Activated naive CD4-positive, alpha-beta T cell treated with anti-CD3 and anti-CD28 coated beads, Interleukin-2, amount 10 ng/mL, durations not matched to agents 7 days and 5 days (primary cell): ENCODE measurements around the gene POLDIP3.
A peak's percentile ranks its signal among the peaks of the same experiment; 100 is the strongest.
"Not testable (repeated sequence)": the region's sequence is repeated elsewhere in the genome, so short reads cannot be mapped to it uniquely, and the experiment has no call there.

ENCODE experiments used
- CTCF ChIA-PET: fragments of 350-600 bp; sonication (Branson Sonifier 250); formaldehyde crosslinking; loops from one replicate; lab custom pipeline; 2021; ENCODE audit warnings: antibody characterized with exemption; lab: Charles Lee
- DNase-seq: peaks from one replicate; pipeline ENCODE4 v3.0.0-alpha.2; 2020
- H3K27ac Mint-ChIP-seq: one replicate; pipeline ENCODE4 v1.8.0; 2021; ENCODE audit warnings: mild to moderate bottlenecking, moderate library complexity, mixed read lengths
- H3K27me3 Mint-ChIP-seq: one replicate; pipeline ENCODE4 v1.8.0; 2021; ENCODE audit warnings: mild to moderate bottlenecking, mixed read lengths
- H3K36me3 Mint-ChIP-seq: one replicate; pipeline ENCODE4 v1.8.0; 2021; ENCODE audit warnings: mixed read lengths
- H3K4me1 Mint-ChIP-seq: one replicate; pipeline ENCODE4 v1.8.0; 2021; ENCODE audit warnings: mixed read lengths
- H3K4me3 Mint-ChIP-seq: one replicate; pipeline ENCODE4 v1.8.0; 2021; ENCODE audit warnings: mild to moderate bottlenecking, moderate library complexity, mixed read lengths
- H3K9me3 Mint-ChIP-seq: one replicate; pipeline ENCODE4 v1.8.0; 2021; ENCODE audit warnings: mixed read lengths

The POLDIP3 gene

DNA sequence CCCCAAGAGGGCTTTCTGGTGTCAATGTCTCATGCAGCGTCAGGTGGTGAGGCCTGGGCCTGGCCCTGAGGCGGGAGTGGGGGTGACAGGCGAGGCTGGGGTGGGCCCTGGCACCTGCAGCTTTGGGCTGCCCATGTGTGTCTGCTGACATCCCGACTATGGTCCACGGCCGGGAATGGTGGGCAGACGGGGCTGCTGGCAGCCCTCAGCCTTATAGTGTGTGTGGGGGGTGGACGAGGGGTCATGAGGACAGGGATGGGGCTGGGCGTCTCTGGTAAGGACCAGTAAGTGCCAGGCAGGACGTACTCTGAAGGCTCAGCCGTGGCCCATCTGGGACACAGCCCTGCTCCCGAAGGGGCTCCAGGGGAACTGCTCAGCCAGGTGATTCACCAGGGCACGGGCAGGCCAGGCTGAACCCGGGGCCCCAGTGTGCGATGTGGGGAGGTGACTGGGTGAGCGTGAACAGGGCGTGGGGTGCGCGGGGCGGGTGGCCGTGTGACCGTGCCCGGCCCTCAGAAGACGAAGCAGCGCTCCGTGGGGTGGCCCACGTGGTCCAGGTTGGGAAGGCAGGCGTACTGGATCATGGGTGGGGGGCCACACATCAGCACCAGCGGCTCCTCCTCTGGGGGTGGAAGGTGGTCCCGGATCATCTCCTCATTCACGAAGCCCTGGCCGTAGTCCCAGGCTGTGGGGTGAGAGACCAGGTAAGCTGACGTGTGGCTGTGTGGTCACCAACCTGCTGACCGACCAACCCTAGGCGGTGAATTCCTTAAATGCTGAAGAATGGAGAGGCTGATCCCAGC, 4.8 kb upstream of the POLDIP3 start:
- H3K4me1 Mint-ChIP-seq = peaks cover 26% of the 10 kb centered on the region
- H3K4me3 Mint-ChIP-seq = no peak overlapping the region
- CTCF ChIA-PET = no interaction called here
- H3K27me3 Mint-ChIP-seq = peaks cover 4% of the 10 kb centered on the region
- H3K27ac Mint-ChIP-seq = no peak overlapping the region
- no peaks in the 10 kb centered on the region for H3K9me3 Mint-ChIP-seq
- H3K36me3 Mint-ChIP-seq = peaks cover 6% of the 10 kb centered on the region
- DNase-seq = no peak

DNA sequence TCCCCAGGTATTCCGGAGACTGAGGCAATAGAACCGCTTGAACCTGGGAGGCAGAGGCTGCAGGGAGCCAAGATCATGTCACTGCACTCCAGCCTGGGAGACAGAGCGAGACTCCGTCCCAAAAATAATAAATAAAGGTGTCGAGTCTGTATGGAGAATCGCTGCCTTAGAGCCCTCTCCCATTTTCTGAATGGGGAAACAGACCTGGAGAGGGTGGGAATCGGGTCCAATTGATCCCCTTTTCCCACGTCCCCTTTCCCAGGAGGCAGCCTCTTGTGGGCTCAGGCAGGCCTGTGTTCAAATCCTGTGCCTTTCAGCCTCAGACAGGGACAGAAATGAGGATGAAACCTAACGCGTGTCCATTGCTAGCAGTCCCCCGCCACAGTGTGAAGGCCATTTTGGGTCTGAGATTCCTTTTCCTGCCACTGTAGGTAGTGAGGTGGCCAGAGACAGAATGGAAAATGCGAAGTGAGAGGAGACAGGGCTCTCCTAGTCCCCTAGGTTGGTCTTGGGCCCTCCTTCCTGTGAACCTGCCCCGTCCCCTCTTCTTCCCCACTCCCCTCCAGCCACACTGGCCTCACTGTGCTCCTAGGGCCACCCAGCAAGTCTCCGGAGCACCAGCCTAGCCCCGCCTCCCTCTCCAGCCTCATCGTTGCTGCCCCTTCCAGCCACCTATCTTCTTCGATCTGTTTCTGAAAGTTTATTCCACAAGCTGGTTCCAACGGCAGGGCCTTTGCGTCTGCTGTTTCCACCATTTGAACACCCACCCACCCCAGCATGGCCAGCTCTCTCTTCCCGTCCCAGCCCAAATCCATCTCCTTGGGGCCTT, 2.7 kb upstream of the POLDIP3 start:
- no peak overlapping the region for H3K4me3 Mint-ChIP-seq
- peak overlapping the region; percentile 100 for H3K27ac Mint-ChIP-seq
- CTCF ChIA-PET = interaction anchor here (1.2 kb wide), 1 partner anchor 9 kb away, joined by 3 read pairs; no protein-coding TSS in a partner anchor
- H3K27me3 Mint-ChIP-seq = peaks cover 4% of the 10 kb centered on the region
- peaks cover 16% of the 10 kb centered on the region for H3K36me3 Mint-ChIP-seq
- H3K9me3 Mint-ChIP-seq = no peaks in the 10 kb centered on the region
- peaks cover 42% of the 10 kb centered on the region for H3K4me1 Mint-ChIP-seq
- no peak for DNase-seq

GRCh38 chr22:42615860-42616175, 1.1 kb upstream of the POLDIP3 start:
- DNase-seq, H3K9me3 Mint-ChIP-seq, CTCF ChIA-PET, H3K27me3 Mint-ChIP-seq: not testable (repeated sequence)
- Mint-ChIP-seq H3K27ac (peak overlapping the region; percentile 100), H3K4me1 (peaks cover 51% of the 10 kb centered on the region), H3K4me3 (peak overlapping the region; percentile 94), H3K36me3 (peaks cover 22% of the 10 kb centered on the region)

DNA sequence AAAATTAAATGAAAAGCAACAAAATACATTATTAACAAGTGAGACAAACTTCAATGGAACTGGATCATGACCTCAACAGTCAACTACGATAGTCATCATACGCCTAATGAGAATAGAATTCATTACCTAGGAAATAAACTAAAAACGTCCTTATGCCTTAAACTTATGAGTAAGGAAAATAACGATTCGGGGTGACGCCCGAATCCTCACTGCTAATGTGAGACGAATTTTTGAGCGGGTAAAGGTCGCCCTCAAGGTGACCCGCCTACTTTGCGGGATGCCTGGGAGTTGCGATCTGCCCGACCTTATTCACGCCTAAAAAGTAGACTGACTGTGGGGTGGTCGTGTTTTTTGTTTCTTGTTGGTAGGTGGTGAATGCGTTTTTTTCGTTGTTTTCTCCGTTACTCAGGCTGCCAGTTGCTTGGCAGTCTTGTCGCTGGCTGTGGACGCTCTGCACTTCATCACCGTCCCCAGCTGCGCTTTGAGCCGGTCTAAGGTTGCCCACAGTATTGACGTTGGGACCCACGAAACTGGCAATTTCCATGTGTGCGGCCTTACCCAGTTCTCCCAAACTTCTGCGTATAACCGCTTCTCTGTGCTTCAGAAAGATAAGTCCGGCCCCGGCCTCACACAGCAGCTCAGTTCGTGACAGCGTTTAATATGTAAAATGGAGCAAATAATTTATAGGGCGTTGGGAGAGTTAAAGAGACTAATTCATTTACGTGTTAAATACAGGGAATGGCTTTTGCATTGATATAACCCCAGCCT, 593 bp upstream of the POLDIP3 start:
- Mint-ChIP-seq H3K36me3 (peaks cover 23% of the 10 kb centered on the region), H3K9me3 (no peaks in the 10 kb centered on the region), H3K4me1 (peaks cover 56% of the 10 kb centered on the region), H3K27me3 (peaks cover 4% of the 10 kb centered on the region), H3K27ac (peak overlapping the region; percentile 100), H3K4me3 (peak overlapping the region; percentile 94)
- peak; percentile 92 for DNase-seq
- CTCF ChIA-PET = no interaction called here

DNA sequence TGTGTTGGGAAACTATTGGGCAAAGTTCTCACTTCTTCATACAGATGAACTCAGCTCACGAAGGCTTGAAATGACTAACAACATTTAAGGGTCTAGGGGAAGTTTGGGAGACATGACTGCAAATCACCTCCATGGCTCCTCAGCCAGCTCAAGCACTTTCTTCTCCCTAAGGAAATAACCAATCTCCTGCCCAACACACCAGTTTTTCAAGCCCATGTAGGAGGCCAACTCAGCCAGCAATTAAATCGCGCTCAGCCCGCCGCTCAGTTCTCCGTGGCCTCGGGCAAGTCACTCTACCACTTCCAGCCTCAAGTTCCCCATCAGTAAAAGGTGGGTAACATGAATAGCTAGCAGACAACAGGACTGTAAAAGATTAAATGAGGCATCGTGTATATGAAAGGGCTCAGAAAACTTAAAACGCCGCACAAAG, 796 bp downstream of the POLDIP3 start:
- H3K9me3 Mint-ChIP-seq = no peaks in the 10 kb centered on the region
- peaks cover 26% of the 10 kb centered on the region for H3K36me3 Mint-ChIP-seq
- H3K27ac Mint-ChIP-seq = peak overlapping the region; percentile 92
- CTCF ChIA-PET = interaction anchor here (1.4 kb wide), 1 partner anchor 170 kb away, joined by 4 read pairs; no protein-coding TSS in a partner anchor
- peaks cover 4% of the 10 kb centered on the region for H3K27me3 Mint-ChIP-seq
- peak overlapping the region; percentile 85 for H3K4me3 Mint-ChIP-seq
- H3K4me1 Mint-ChIP-seq = peaks cover 63% of the 10 kb centered on the region
- no peak for DNase-seq

DNA sequence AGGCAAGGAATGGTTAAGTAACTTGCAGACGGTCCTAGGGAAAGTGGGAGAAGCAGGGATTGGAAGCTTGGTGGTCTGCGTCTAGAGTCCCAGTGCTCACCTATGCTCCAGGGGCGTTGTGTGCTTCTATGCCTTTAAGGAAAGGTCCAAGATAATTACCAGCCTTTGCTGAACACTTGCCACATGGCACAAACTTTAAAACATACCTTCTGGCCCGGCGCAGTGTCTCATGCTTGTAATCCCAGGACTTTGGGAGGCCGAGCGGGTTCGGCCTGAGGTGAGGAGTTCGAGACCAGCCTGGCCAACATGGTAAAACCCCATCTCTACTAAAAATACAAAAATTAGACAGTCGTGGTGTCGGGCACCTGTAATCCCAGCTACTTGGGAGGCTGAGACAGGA, 2.3 kb downstream of the POLDIP3 start:
- peak overlapping the region; percentile 92 for H3K27ac Mint-ChIP-seq
- CTCF ChIA-PET = no interaction called here
- DNase-seq = no peak
- no peaks in the 10 kb centered on the region for H3K9me3 Mint-ChIP-seq
- peak overlapping the region; percentile 85 for H3K4me3 Mint-ChIP-seq
- peaks cover 28% of the 10 kb centered on the region for H3K36me3 Mint-ChIP-seq
- peaks cover 60% of the 10 kb centered on the region for H3K4me1 Mint-ChIP-seq
- H3K27me3 Mint-ChIP-seq = peaks cover 4% of the 10 kb centered on the region

GRCh38 chr22:42611051-42611450, 3.6 kb downstream of the POLDIP3 start:
- H3K4me1 Mint-ChIP-seq = peaks cover 53% of the 10 kb centered on the region
- peaks cover 31% of the 10 kb centered on the region for H3K36me3 Mint-ChIP-seq
- DNase-seq = no peak
- no peaks in the 10 kb centered on the region for H3K9me3 Mint-ChIP-seq
- H3K27ac Mint-ChIP-seq = no peak overlapping the region
- H3K4me3 Mint-ChIP-seq = no peak overlapping the region
- peaks cover 4% of the 10 kb centered on the region for H3K27me3 Mint-ChIP-seq
- CTCF ChIA-PET = interaction anchor here (0.7 to 1.2 kb wide), 2 partner anchors 15 to 116 kb away, joined by 3 read pairs; no protein-coding TSS in a partner anchor

DNA sequence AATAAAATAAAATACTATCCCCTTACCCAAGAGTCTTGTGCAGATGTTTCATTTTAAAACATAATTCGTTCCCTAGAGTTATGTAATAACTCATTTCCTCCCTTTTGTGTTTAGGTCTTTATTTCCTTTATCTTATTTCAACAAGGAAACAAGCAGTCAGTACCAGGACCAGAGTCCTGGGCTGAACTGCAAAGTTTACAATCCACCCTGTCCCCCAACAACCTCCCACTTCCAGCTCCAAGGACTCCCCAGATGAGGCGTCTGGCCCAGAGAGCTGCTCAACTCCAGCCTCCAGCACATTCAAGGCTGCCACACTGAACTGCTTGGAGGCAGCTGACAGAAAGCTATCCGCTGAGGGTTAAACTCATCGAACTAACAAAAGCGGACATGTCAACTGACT, 4.5 kb downstream of the POLDIP3 start:
- Mint-ChIP-seq H3K36me3 (peaks cover 36% of the 10 kb centered on the region), H3K27me3 (peaks cover 4% of the 10 kb centered on the region), H3K27ac (peak overlapping the region; percentile 76), H3K9me3 (no peaks in the 10 kb centered on the region), H3K4me1 (peaks cover 45% of the 10 kb centered on the region), H3K4me3 (no peak overlapping the region)
- CTCF ChIA-PET = no interaction called here
- no peak for DNase-seq

GRCh38 chr22:42608823-42609361, 5.8 kb downstream of the POLDIP3 start:
- H3K36me3 Mint-ChIP-seq = peaks cover 36% of the 10 kb centered on the region
- no peaks in the 10 kb centered on the region for H3K27me3 Mint-ChIP-seq
- H3K4me1 Mint-ChIP-seq = peaks cover 42% of the 10 kb centered on the region
- CTCF ChIA-PET = interaction anchor here (0.6 kb wide), 1 partner anchor 411 kb away, joined by 3 read pairs; no protein-coding TSS in a partner anchor
- no peak overlapping the region for H3K4me3 Mint-ChIP-seq
- no peaks in the 10 kb centered on the region for H3K9me3 Mint-ChIP-seq
- no peak for DNase-seq
- H3K27ac Mint-ChIP-seq = no peak overlapping the region

- H3K9me3 Mint-ChIP-seq = no peaks in the 10 kb centered on the region
- H3K36me3 Mint-ChIP-seq = peaks cover 36% of the 10 kb centered on the region
- no peak overlapping the region for H3K27ac Mint-ChIP-seq
- H3K4me3 Mint-ChIP-seq = no peak overlapping the region
- H3K4me1 Mint-ChIP-seq = peaks cover 39% of the 10 kb centered on the region
- H3K27me3 Mint-ChIP-seq = no peaks in the 10 kb centered on the region
- CTCF ChIA-PET = interaction anchor here (0.6 kb wide), 1 partner anchor 410 kb away, joined by 3 read pairs; no protein-coding TSS in a partner anchor
- DNase-seq = no peak
Measured at GRCh38 chr22:42608136-42608822, 6.4 kb downstream of the POLDIP3 start.

- not testable (repeated sequence) for H3K9me3 Mint-ChIP-seq, H3K27me3 Mint-ChIP-seq, DNase-seq, H3K27ac Mint-ChIP-seq, H3K4me3 Mint-ChIP-seq
- Mint-ChIP-seq H3K36me3 (peaks cover 35% of the 10 kb centered on the region), H3K4me1 (peaks cover 33% of the 10 kb centered on the region)
- CTCF ChIA-PET = interaction anchor here (1.4 kb wide), 1 partner anchor 15 kb away, joined by 3 read pairs; no protein-coding TSS in a partner anchor
Measured at GRCh38 chr22:42607641-42608040, 7.0 kb downstream of the POLDIP3 start.

- Mint-ChIP-seq H3K27ac (no peak overlapping the region), H3K27me3 (no peaks in the 10 kb centered on the region), H3K9me3 (no peaks in the 10 kb centered on the region), H3K4me1 (peaks cover 7% of the 10 kb centered on the region), H3K36me3 (peaks cover 38% of the 10 kb centered on the region), H3K4me3 (no peak overlapping the region)
- DNase-seq = no peak
- CTCF ChIA-PET = no interaction called here
Measured at GRCh38 chr22:42604403-42604802, 10.3 kb downstream of the POLDIP3 start.

DNA sequence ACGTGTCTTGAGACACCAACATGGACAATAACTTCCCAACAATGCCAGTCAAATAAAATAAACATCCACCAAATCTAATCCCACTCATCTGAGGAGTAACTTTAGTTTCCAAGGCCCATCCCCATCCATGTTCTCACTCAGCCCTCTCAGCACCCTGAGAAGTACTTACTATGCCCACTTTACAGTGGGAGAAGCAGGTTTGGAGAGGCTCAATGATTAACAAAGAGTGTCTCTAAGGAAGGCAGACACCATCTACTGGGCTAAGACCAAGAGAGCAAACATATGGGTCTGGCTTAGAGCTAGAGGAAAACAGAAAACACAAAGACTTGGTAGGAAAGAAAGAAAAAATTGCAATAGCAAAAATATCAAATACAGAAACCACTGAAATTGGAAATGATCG, 11.3 kb downstream of the POLDIP3 start:
- no peak for DNase-seq
- H3K27ac Mint-ChIP-seq = peak overlapping the region; percentile 25
- H3K36me3 Mint-ChIP-seq = peaks cover 40% of the 10 kb centered on the region
- H3K4me3 Mint-ChIP-seq = no peak overlapping the region
- no peaks in the 10 kb centered on the region for H3K9me3 Mint-ChIP-seq
- CTCF ChIA-PET = no interaction called here
- peaks cover 2% of the 10 kb centered on the region for H3K4me1 Mint-ChIP-seq
- H3K27me3 Mint-ChIP-seq = no peaks in the 10 kb centered on the region
